GM12892 (cell line): Measurements from ENCODE around the gene PHTF1.

Experiments used
- POLR2A ChIP-seq: IDR thresholded peaks from 2 replicates; pipeline ENCODE4 v1.6.1; 2011; ENCODE audit warnings: low read depth, low read length, control low read depth
- TAF1 ChIP-seq: IDR thresholded peaks from 2 replicates; pipeline ENCODE4 v1.6.1; 2011; ENCODE audit warnings: low read depth, mild to moderate bottlenecking, control low read depth, low read length, borderline replicate concordance

DNA sequence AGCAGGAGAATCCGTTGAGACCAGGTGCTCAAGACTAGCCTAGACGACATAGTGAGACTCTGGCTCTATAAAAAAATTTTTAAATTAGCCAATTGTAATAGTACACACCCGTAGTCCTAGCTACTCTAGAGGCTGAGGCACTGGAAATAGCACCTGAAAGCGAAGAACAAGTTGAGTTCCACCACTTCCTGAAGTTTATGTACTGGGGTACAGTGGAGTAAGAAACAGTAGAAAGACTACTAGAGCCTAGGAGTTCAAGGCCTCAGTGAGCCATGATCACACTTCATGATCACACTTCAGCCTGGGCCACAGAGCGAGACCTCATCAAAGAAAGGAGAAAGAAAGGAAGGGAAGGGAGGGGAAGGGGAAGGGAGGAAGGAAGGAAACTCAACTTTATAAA lies 33.2 kb upstream of the PHTF1 start:
- TF ChIP-seq POLR2A (no peak), TAF1 (no peak)
